Activated CD4-positive, CD25-positive, alpha-beta regulatory T cell treated with anti-CD3 and anti-CD28 coated beads, Interleukin-2, amount 50 U/mL, for 24 hours (primary cell): ENCODE measurements around the gene STK32B.
"Not testable (repeated sequence)": the region's sequence is repeated elsewhere in the genome, so short reads cannot be mapped to it uniquely, and the experiment has no call there.

Experiments
- ATAC-seq, 2 donors: fragments of 150-1000 bp; cut with Tn5 transposase; one replicate each; pipeline ENCODE4 v1.10.0; 2021; ENCODE audit warnings: mild to moderate bottlenecking in 1 of 2, moderate library complexity in 1 of 2

Gene STK32B

GRCh38 chr4:5409237-5409636 is 358.0 kb downstream of the STK32B start:
- no peak for ATAC-seq

GRCh38 chr4:5409972-5410618 is 358.8 kb downstream of the STK32B start:
- ATAC-seq = no peak

- no peak for ATAC-seq
Measured at GRCh38 chr4:5412296-5412695, 361.0 kb downstream of the STK32B start.

GRCh38 chr4:5412751-5413150 is 361.5 kb downstream of the STK32B start:
- ATAC-seq = no peak

- no peak for ATAC-seq
Measured at GRCh38 chr4:5416637-5417036, 365.4 kb downstream of the STK32B start.

- no peak for ATAC-seq
Measured at GRCh38 chr4:5420266-5420665, 369.0 kb downstream of the STK32B start.

GRCh38 chr4:5421416-5421815 is 370.1 kb downstream of the STK32B start:
- ATAC-seq = no peak

DNA sequence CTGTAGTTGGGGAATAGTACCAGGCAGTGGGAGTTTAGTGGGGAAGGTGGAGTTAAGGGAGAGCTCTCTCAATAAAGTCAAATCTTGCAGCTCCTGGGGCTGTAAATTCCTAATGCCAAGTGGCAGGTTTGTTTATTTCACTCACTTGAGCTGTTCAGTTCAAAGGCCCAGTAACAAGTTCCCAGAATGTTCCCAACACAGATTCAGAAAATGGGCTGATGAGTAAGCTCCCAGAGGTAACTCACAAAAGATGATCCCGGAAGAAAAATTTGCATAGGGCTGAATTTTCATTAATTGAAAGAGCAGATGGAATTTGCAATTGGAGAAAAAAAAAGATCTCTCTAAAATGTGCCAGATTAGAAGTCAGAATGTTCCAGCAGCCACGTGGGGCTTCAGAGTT is 370.9 kb downstream of the STK32B start:
- no peak for ATAC-seq

GRCh38 chr4:5423670-5424069 is 372.4 kb downstream of the STK32B start:
- no peak for ATAC-seq

DNA sequence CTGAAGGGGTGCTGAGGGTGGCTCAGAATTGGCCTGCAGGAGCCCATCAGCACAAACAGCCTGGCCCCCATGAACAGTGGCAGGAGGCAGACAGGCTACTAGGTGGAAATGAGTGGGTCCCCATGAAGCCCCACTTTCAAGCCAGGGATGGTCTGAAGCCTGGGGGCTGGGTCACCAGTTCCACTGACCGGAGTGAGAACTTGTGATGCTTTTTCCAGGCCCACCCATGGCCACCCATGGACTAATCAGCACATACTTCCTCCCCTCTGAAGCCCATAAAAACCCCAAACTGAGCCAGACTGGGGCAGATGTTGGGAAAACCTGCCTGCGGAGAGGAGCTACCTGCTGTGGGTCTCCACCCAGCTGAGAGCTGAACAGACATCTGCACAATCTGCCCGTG is 372.9 kb downstream of the STK32B start:
- no peak for ATAC-seq

GRCh38 chr4:5424901-5425300 is 373.6 kb downstream of the STK32B start:
- no peak for ATAC-seq

DNA sequence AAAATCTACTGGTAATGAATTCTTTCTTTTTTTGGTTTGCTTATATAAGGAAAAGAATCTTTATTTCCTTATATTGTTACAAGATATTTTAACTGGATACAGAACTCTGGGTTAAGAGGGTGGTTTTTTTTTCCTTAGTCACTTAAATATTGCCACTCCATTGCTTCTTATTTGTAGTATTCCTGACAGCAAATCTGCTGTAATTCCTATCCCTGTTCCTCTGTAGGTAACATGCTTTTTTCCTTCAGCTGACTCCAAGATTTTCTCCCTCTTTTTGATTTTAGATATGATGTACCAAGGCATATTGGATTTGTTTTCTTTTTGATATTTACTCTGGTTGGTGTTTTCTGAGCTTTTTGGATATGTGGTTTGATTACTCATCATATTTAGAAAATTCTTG is 378.5 kb downstream of the STK32B start:
- ATAC-seq = no peak

GRCh38 chr4:5433196-5433595 is 381.9 kb downstream of the STK32B start:
- no peak for ATAC-seq

GRCh38 chr4:5435201-5435600 is 383.9 kb downstream of the STK32B start:
- ATAC-seq = no peak

- no peak for ATAC-seq
Measured at GRCh38 chr4:5435823-5436222, 384.5 kb downstream of the STK32B start.

DNA sequence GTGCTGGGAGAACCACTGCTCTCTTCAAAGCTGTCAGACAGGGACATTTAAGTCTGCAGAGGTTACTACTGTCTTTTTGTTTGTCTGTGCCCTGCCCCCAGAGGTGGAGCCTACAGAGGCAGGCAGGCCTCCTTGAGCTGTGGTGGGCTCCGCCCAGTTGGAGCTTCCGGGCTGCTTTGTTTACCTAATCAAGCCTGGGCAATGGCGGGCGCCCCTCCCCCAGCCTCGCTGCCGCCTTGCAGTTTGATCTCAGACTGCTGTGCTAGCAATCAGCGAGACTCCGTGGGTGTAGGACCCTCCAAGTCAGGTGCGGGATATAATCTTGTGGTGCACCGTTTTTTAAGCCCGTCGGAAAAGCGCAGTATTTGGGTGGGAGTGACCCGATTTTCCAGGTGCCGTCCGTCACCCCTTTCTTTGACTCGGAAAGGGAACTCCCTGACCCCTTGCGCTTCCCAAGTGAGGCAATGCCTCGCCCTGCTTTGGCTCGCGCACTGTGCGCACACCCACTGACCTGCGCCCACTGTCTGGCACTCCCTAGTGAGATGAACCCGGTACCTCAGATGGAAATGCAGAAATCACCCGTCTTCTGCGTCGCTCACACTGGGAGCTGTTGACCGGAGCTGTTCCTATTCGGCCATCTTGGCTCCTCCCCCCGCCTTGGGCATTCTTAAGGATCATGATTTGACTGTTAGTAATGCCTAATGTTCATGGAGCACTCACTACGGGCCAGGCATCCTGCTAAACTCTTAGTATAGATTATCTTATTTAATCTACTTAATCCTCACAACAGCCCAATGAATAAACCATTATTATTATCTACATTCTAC is 392.9 kb downstream of the STK32B start:
- not testable (repeated sequence) for ATAC-seq

- ATAC-seq = no peak
Measured at GRCh38 chr4:5444918-5445517, 393.7 kb downstream of the STK32B start.

DNA sequence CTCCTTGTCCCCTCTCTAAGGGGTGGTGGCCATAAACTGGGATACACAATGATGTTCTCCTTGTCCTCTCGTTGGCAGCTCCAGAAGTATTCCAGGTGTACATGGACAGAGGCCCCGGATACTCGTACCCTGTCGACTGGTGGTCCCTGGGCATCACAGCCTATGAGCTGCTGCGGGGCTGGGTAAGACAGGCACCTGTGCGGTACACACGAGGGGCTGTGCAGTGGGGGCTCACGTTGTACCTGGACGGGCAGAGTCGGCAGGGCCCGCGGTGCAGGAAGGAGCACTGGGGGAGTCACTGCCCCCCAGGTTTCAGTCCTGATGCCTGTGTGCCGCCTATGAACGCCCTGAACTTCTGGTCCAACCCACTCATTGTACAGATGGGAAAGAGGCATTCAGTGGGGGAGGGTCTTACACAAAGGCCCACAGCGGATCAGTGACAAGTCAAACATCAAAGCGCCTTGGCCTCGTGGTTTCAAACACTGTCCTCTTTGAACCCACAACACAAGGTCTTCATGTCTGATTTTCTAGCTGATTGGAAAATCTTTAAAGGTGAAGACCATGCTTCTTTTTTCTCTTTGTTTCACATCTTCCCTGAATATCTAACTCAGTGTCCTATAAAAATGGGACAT is 395.4 kb downstream of the STK32B start:
- no peak for ATAC-seq

- no peak for ATAC-seq
Measured at GRCh38 chr4:5447755-5448154, 396.5 kb downstream of the STK32B start.

- no peak for ATAC-seq
Measured at GRCh38 chr4:5448221-5448620, 396.9 kb downstream of the STK32B start.

GRCh38 chr4:5451243-5451642 is 400.0 kb downstream of the STK32B start:
- ATAC-seq = no peak

DNA sequence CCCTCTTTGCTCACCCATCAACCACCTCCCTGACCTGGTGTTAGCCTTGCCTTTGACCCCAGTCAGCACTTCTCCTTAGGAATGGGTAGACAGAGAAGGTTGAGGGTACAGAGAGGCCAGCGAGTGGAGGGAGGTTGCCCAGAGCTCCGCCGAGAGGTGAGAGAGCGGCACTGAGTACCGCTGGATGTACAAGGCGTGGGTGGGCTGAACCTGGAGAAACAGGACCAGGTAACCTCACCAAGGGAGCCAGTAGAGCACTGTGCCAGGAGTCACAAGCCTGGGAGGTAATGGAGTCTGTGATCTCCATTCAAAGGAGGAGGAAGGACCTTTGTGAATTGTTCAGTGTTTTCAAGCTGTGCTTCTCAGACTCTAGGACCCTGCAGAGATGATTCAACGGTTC is 400.9 kb downstream of the STK32B start:
- no peak for ATAC-seq

- ATAC-seq = no peak
Measured at GRCh38 chr4:5455003-5455585, 403.8 kb downstream of the STK32B start.
